Effector memory CD8-positive, alpha-beta T cell (primary cell): ENCODE measurements around the gene ARL14EP.

Source experiments
- ATAC-seq: fragments of 150-1000 bp; cut with Tn5 transposase; replicated peaks from 2 replicates; pipeline ENCODE4 v1.10.0; 2021; ENCODE audit warnings: mild to moderate bottlenecking, moderate library complexity
- DNase-seq, 3 experiments: peaks; one replicate each; pipeline ENCODE4 v3.0.0; 2021
- H3K27ac Mint-ChIP-seq, 2 donors: one replicate each; pipeline ENCODE4 v1.8.0; 2022; ENCODE audit warnings: mild to moderate bottlenecking in 2 of 2, mixed read lengths in 2 of 2, moderate library complexity in 2 of 2
- H3K27me3 Mint-ChIP-seq, 2 donors: one replicate each; pipeline ENCODE4 v1.8.0; 2022; ENCODE audit warnings: mixed read lengths in 2 of 2
- H3K36me3 Mint-ChIP-seq: one replicate; pipeline ENCODE4 v1.8.0; 2022; ENCODE audit warnings: mild to moderate bottlenecking, moderate library complexity, mixed read lengths; ENCODE audit not compliant: insufficient read depth
- H3K4me1 Mint-ChIP-seq, 2 donors: one replicate each; pipeline ENCODE4 v1.8.0; 2022; ENCODE audit warnings: low read depth in 2 of 2, mixed read lengths in 2 of 2
- H3K4me3 Mint-ChIP-seq, 2 donors: one replicate each; pipeline ENCODE4 v1.8.0; 2022; ENCODE audit warnings: mild to moderate bottlenecking in 2 of 2, mixed read lengths in 2 of 2, moderate library complexity in 2 of 2
- H3K9me3 Mint-ChIP-seq, 2 donors: one replicate each; pipeline ENCODE4 v1.8.0; 2022; ENCODE audit warnings: mixed read lengths in 2 of 2

The ARL14EP gene

DNA sequence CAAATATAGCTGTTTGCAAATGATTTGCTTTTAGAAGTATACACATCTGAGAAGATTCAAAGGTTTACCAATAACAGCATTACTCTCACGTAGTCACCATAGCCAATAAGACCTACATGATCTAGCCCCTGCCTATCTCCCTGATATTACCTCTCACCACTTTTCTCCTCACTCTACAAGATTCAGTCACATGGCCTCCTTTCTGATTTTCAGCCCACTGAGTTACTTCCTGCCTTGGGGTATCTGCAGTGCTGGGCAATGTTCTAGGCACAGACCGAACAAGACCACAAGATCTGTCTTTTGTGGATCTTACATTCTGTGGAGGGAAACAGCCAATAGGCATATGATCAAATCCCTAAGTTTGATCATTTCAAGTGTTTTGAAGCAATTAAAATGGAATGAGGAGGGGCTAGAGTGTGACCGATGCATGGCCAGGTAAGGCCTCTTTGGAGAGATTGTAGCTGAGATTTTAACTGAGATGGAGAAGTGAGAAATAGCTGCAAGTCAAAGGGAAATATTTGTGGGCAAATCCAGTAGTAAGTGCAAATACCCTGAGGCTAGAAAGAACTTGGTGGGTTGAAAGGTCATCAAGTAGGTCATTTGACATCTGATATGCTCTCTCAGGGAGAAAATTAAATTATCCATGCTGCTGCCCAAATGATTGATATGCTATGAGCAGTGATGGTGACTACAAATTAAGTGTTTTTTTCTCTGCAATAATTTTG lies 43.1 kb downstream of the ARL14EP start:
- DNase-seq (no peak), ATAC-seq (no peak)
- Mint-ChIP-seq H3K4me1 (no peaks in the 10 kb centered on the region), H3K27me3 (peaks cover 12 to 15% of the 10 kb centered on the region in 2 donors), H3K4me3 (no peak overlapping the region), H3K36me3 (no peaks in the 10 kb centered on the region), H3K9me3 (no peaks in the 10 kb centered on the region), H3K27ac (no peak overlapping the region)

DNA sequence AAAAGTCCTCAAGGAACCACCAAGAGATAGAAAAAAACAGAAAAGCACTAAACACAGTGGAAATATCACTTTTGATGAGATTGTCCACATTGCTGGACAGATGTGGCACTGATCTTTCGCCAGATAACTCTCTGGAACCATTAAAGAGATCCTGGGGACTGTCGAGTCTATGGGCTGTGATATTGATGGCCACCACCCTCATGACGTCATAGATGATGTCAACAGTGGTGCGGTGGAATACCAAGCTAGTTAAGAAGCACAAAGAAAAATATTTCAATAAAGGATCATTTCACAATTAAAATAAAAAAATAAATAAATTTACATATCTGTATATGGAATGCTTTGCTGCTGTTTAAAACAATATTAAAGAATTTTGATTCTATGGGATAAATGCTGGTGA lies 45.5 kb downstream of the ARL14EP start:
- no peak overlapping the region for H3K27ac Mint-ChIP-seq
- no peaks in the 10 kb centered on the region for H3K9me3 Mint-ChIP-seq

DNA sequence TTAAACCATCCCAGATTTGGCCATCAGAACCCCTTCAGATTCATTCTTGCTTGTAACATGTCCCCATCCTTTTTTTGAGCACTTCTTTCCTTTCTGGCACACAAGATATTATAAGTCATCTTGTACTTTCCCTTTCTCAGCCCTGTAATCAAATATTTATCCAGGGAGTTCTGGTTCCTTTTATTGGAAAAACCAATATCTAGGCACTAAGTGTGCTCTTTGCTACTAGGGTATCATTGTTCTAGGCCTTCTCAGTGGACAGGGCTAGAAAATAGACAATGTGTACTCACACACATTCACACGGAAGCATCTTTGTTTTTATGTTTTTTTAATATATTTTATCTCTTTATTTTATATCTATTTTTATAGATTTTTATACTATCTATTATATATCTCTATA lies 47.3 kb downstream of the ARL14EP start:
- ATAC-seq (no peak), DNase-seq (no peak)
- no peaks in the 10 kb centered on the region for H3K9me3 Mint-ChIP-seq
- peaks cover 5 to 24% of the 10 kb centered on the region in 2 donors for H3K27me3 Mint-ChIP-seq
- no peaks in the 10 kb centered on the region for H3K4me1 Mint-ChIP-seq
- no peaks in the 10 kb centered on the region for H3K36me3 Mint-ChIP-seq
- no peak overlapping the region for H3K27ac Mint-ChIP-seq
- no peak overlapping the region for H3K4me3 Mint-ChIP-seq

More for the DNA sequence above, 45.5 kb downstream of the ARL14EP start:
- Mint-ChIP-seq H3K4me3 (no peak overlapping the region), H3K27me3 (peaks cover 5 to 15% of the 10 kb centered on the region in 2 donors), H3K4me1 (no peaks in the 10 kb centered on the region), H3K36me3 (no peaks in the 10 kb centered on the region)
- ATAC-seq (no peak), DNase-seq (no peak)

DNA sequence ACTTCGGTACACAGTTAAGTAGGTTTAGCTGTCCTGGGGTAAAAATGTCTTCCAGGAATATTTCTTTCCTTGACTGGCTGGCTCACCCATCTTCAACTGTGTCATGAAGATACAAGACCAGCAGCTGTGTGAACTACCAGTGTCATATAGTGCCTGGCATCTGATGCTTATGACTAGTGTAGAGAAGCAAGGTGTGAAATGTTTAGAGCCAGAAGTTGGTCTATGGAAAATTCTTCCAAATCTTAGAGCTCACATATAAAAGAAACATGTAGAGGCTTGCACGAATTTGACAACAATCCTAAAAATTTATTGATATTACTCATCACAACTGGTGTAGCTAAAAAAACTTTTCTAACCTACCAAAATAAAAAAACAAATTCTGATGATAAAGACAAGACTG lies 54.4 kb downstream of the ARL14EP start:
- no peaks in the 10 kb centered on the region for H3K9me3 Mint-ChIP-seq
- ATAC-seq (no peak), DNase-seq (no peak)
- H3K4me1 Mint-ChIP-seq: no peaks in the 10 kb centered on the region
- no peaks in the 10 kb centered on the region for H3K36me3 Mint-ChIP-seq
- H3K4me3 Mint-ChIP-seq: no peak overlapping the region
- peaks cover 6 to 9% of the 10 kb centered on the region in 2 donors for H3K27me3 Mint-ChIP-seq
- no peak overlapping the region for H3K27ac Mint-ChIP-seq

DNA sequence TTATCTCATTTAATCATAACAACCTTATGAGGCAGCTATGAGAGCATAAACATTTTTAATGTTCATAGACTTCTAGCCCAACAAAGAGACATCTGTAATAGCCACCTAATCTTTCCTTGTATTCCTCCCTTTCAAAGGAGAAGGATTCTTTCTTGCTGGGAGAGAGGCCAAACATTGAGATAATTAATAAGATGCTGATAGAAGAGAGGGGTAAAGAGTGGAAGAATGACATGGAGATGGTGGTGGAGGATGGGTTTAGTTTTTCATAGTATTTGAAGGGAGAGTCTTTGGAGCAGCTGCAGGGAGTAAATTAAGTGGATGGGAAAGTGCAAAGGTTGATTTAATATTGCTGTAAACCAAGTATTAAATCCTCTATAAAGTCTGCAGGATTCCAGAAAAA lies 57.9 kb downstream of the ARL14EP start:
- no peak overlapping the region for H3K27ac Mint-ChIP-seq
- peaks cover 0 to 6% of the 10 kb centered on the region in 2 donors for H3K27me3 Mint-ChIP-seq
- H3K4me1 Mint-ChIP-seq: no peaks in the 10 kb centered on the region
- no peaks in the 10 kb centered on the region for H3K36me3 Mint-ChIP-seq
- ATAC-seq: no peak
- no peak for DNase-seq
- H3K9me3 Mint-ChIP-seq: no peaks in the 10 kb centered on the region
- no peak overlapping the region for H3K4me3 Mint-ChIP-seq

DNA sequence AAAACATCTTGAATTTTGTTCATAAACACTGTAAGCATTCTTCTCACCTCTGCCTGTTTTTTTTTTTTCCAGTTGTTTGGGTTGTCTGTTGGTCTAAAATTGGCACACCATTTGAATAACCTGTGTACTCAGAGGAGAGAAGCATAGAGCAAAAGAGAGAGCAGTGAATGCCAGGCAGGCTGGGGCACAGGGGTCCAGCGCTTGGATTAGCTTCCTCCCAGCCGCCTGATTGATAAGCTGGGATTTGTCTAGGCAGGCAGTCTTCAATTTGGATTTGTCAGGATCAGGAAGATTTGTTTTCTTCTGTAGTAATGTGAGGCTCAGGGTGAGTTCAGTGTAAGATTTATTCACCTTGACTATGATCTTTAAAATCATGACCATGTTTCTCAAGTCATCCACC lies 59.0 kb downstream of the ARL14EP start:
- ATAC-seq (no peak), DNase-seq (no peak)
- Mint-ChIP-seq H3K4me3 (no peak overlapping the region), H3K4me1 (no peaks in the 10 kb centered on the region), H3K9me3 (no peaks in the 10 kb centered on the region), H3K36me3 (no peaks in the 10 kb centered on the region), H3K27ac (no peak overlapping the region), H3K27me3 (peaks cover 0 to 9% of the 10 kb centered on the region in 2 donors)
